ENCODE measurements around the gene BAHCC1.

The BAHCC1 gene

GRCh38 chr17:81440051-81440471 is 44.8 kb downstream of the BAHCC1 start:
- FAIRE-seq (no peak), DNase-seq (ENCODE audit: low spot score) (no peak)

GRCh38 chr17:81440511-81441244 is 45.4 kb downstream of the BAHCC1 start:
- DNase-seq (ENCODE audit: low spot score): peak; percentile 82
- FAIRE-seq: peak; percentile 17

DNA sequence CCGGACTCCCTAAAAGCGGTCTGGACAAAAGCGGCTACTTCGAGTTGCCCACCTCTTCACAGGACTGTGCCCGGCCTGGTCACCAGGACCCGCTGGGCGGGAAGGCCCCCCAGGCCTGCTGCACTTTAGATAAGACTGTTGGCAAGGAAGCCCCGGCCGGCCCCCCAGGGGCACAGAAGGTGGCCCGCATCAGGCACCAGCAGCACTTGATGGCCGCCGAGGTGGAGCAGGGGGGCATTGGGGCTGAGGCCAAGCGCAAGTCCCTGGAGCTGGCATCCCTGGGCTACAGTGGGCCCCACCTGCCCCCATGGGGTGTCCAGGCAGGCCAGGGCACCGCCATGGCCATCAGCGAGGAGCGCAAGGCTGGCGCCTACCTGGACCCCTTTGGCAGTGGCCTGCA is 47.5 kb downstream of the BAHCC1 start:
- DNase-seq (ENCODE audit: low spot score) (no peak), FAIRE-seq (no peak)

DNA sequence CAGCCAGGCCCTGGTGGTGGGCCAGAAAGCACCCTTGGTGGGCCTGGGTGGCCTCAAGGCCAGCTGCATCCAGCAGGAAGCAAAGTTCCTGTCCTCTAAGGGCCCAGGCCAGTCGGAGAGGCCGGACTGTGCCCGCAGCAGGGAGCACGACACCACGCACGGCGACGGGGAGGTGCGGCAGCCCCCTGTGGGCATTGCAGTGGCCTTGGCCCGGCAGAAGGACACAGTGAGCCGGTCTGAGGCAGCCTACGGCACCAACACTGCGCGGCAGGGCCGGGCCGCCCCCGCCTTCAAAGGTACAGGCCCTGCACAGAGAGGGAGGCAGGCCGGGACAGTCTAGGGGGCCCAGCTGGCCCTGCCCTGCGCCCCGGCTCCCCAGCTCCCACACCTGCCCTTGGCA is 48.0 kb downstream of the BAHCC1 start:
- FAIRE-seq (no peak), DNase-seq (ENCODE audit: low spot score) (no peak)

- DNase-seq (ENCODE audit: low spot score): no peak
- FAIRE-seq: no peak
Measured at GRCh38 chr17:81444610-81445339, 49.5 kb downstream of the BAHCC1 start.

DNA sequence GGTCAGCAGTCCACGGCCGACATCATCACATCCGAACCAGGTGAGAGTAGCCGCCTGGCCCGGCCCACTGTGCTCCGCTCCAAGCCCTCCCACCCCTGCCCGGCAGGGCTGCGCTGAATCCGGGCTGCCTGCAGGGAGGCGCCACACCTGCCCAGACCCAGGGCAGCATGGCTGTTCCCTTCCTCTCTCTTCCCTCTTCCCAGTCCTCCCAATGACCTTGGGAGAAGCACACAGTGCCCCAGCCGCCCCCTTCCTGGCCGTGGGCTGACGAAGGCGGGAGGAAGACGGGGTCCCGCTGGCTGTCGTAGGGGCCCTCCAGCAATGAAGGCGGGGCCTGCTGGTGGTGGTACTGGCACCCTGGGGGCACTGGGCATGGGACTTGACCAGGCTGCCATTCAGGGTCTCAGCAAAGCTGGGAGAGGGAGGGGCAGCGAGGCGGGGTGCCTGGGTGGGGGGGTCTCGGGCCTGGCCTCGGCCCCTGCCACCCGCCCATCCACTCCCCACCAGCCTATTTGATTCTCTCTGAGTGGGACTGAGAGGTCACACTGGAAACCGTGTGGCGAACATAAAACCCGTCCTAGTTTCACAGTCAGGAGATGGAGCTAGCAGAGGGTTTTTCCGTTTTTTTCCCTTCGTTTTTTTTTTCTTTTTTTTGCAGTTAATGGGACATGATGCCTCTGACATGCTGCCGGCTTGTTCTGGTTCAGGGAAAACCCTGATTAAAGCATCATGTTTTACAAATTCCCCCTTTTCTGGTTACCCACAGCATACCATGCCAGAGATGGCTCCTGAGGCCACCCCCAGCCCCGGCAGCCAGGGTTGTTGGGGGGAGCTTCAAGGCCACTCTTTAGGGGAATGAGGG is 50.6 kb downstream of the BAHCC1 start:
- DNase-seq (ENCODE audit: low spot score): no peak
- FAIRE-seq: peak; percentile 46

- FAIRE-seq (no peak), DNase-seq (ENCODE audit: low spot score) (no peak)
Measured at GRCh38 chr17:81447331-81447933, 52.2 kb downstream of the BAHCC1 start.

DNA sequence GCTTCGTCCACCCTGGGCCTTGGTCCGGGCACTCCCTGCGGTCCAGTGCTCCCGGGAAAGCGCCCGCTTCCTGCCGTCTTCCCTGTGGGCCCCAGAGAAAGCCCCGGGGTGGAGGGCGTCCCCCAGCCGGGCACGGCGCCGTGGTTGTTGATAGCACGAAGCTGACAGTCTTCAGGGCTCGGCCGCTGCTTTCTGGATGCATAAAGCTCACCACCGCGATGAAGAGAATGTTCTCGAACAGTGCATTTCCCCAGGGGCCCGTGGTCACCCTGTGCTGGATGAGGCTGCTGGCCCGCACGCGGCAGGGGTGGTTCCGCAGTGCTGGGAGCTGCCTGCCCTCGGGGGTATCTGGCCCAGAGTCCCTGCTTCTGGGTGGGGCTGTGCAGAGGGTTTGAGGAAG is 53.2 kb downstream of the BAHCC1 start:
- DNase-seq (ENCODE audit: low spot score) (no peak), FAIRE-seq (no peak)

DNA sequence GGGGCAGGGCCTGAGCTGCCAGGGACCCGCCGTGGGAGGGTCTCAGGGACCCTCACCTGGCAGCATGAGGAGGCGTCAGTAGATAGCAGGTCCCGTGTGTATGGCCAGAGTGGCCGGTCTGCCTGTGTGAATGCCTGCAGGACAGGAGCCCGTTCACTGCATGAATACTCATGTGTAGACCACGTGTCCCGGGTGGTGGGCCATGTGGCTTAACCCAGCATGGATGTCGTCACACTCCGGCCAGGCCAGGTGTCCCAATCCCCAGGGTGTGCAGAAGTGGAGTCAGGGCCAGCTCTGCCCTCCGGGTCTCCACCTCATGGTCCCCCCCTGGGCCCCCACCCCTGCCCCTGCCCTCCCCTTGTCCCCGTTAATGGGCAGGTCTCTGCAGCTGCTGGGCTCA is 53.7 kb downstream of the BAHCC1 start:
- DNase-seq (ENCODE audit: low spot score): no peak
- peak; percentile 50 for FAIRE-seq

DNA sequence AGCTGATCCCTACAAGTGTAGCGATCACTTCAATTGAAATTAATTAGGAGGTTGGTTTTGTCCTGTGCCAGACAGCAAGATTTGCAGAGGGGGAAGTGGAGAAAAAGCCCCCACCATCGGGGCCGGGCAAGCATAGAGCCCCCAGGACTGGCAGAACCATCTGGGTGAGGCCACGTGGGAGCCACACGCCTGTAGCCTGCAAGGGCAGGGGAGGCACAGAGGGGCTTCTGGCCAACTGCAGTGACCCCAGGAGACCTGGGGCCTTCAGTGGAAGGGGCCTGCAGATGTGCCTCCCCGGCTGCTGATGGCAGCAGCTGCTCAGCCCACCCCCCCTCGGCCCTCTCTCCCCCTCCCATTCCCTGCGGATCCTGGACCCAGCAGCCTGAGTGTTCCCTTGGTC is 54.1 kb downstream of the BAHCC1 start:
- DNase-seq (ENCODE audit: low spot score) (no peak), FAIRE-seq (no peak)

- FAIRE-seq: no peak
- DNase-seq (ENCODE audit: low spot score): no peak
Measured at GRCh38 chr17:81451823-81452222, 56.6 kb downstream of the BAHCC1 start.

DNA sequence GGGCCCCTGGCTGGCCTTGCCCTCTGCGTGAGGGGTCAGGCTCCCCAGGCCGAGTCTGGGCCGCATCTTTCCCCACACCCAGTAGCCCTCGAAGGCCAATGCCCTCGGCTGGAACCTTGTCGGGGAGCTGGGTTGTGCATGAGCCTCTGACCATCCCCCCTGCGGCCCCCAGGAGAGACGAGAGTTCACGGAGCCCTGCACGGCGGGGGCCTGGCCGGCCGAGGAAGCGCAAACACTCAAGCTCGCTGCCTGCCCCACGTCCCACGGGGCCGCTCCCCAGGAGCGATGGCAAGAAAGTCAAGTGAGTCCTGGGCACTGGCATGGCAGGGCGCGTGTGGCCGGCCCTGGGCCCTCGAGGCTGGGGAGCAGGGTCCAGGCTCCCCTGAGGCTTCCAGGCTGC is 57.3 kb downstream of the BAHCC1 start:
- DNase-seq (ENCODE audit: low spot score) (no peak), FAIRE-seq (no peak)

GRCh38 chr17:81453076-81453475 is 57.8 kb downstream of the BAHCC1 start:
- DNase-seq (ENCODE audit: low spot score): no peak
- FAIRE-seq: peak; percentile 70

GRCh38 chr17:81453712-81454111 is 58.5 kb downstream of the BAHCC1 start:
- FAIRE-seq (no peak), DNase-seq (ENCODE audit: low spot score) (no peak)

- DNase-seq (ENCODE audit: low spot score) (no peak), FAIRE-seq (no peak)
Measured at GRCh38 chr17:81454473-81454872, 59.2 kb downstream of the BAHCC1 start.

- FAIRE-seq: no peak
- no peak for DNase-seq (ENCODE audit: low spot score)
Measured at GRCh38 chr17:81455387-81455786, 60.1 kb downstream of the BAHCC1 start.

- FAIRE-seq (no peak), DNase-seq (ENCODE audit: low spot score) (no peak)
Measured at GRCh38 chr17:81456091-81456490, 60.8 kb downstream of the BAHCC1 start.

- FAIRE-seq (no peak), DNase-seq (ENCODE audit: low spot score) (no peak)
Measured at GRCh38 chr17:81456798-81457197, 61.5 kb downstream of the BAHCC1 start.

DNA sequence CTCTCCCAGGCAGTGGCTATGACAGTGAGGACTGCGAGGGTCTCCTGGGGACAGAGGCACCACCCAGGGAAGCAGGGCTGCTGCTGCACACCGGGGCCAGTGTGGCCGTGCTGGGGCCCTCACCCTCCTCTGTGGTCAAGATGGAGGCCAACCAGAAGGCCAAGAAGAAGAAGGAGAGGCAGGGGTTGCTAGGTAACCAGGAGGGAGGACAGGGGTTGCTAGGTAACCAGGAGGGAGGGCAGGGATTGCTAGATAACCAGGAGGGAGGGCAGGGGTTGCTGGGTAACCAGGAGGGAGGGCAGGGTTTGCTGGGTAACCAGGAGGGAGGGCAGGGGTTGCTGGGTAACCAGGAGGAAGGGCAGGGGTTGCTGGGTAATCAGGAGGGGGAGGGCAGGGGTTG is 62.1 kb downstream of the BAHCC1 start:
- FAIRE-seq (no peak), DNase-seq (ENCODE audit: low spot score) (no peak)

- DNase-seq (ENCODE audit: low spot score): no peak
- FAIRE-seq: no peak
Measured at GRCh38 chr17:81457917-81458555, 62.8 kb downstream of the BAHCC1 start.

GRCh38 chr17:81458628-81459027 is 63.4 kb downstream of the BAHCC1 start:
- no peak for FAIRE-seq
- no peak for DNase-seq (ENCODE audit: low spot score)
